Endothelial cell of umbilical vein (primary cell): ENCODE data around the gene INPP5F. TPM values are rescaled to one million over a fixed set of nuclear protein-coding genes. Genes with fewer than 3 reads are reported as not detected.

Experiments used
- BruUV-seq: library from RNA; stranded (reverse); fragments of 400-500 nt; replicated peaks from 2 replicates; lab custom pipeline; 2021; lab: Mats Ljungman, UMichigan
- CTCF ChIA-PET: fragments of 300-600, 350-600 bp; sonication (Branson Sonifier 250); formaldehyde crosslinking; loops from one replicate; lab custom pipeline; 2021; ENCODE audit warnings: antibody characterized with exemption, inconsistent platforms; lab: Charles Lee
- POLR2A ChIA-PET: fragments of 300-600, 350-600 bp; sonication (Branson Sonifier 250); formaldehyde crosslinking; loops from one replicate; lab custom pipeline; 2021; ENCODE audit warnings: antibody characterized with exemption, inconsistent platforms; lab: Charles Lee
- DNase-seq: peaks from one replicate; pipeline ENCODE4 v3.0.0-alpha.2; 2011; ENCODE audit warnings: low read depth, low spot score
- FAIRE-seq: peaks from 2 replicates; lab custom pipeline; 2011; peaks lifted over from hg19 to GRCh38; lab: Jason Lieb, UNC
- H2AFZ ChIP-seq: 2 replicates; pipeline ENCODE4 v1.6.0; 2012; ENCODE audit warnings: low read depth, low read length, control low read depth, inconsistent platforms
- H3K27ac ChIP-seq: 2 replicates; pipeline ENCODE4 v1.5.1; 2011; ENCODE audit warnings: low read depth, mild to moderate bottlenecking, control low read depth, low read length, moderate library complexity; ENCODE audit not compliant: insufficient read depth
- H3K27me3 ChIP-seq, 2 experiments: 2 replicates each; pipeline versions ENCODE4 v1.6.0 to v1.6.1; 2011; ENCODE audit warnings: low read length in 2 of 2, mixed read lengths in 1 of 2; ENCODE audit not compliant: control insufficient read depth in 2 of 2, insufficient read depth in 2 of 2
- H3K36me3 ChIP-seq, 2 experiments: 2 replicates in 1 of 2; 3 replicates in 1 of 2; pipeline ENCODE4 v1.5.1; 2011; ENCODE audit warnings: low read length in 2 of 2, mild to moderate bottlenecking in 1 of 2, moderate library complexity in 1 of 2; ENCODE audit not compliant: control insufficient read depth in 2 of 2, insufficient read depth in 2 of 2; ENCODE audit errors: extremely low read depth in 1 of 2
- H3K4me1 ChIP-seq: 3 replicates; pipeline ENCODE4 v1.5.1; 2011; ENCODE audit warnings: mild to moderate bottlenecking, low read length; ENCODE audit not compliant: control insufficient read depth, insufficient read depth; ENCODE audit errors: extremely low read depth
- H3K4me2 ChIP-seq: 2 replicates; pipeline ENCODE4 v1.6.1; 2011; ENCODE audit warnings: low read length, control low read depth, mixed read lengths; ENCODE audit not compliant: insufficient read depth
- H3K4me3 ChIP-seq, 3 experiments: fragments of 200-600 bp in 1 of 3; sonication (generic), shearing (Covaris generic) in 1 of 3; replicated peaks in 1 of 3; 2 replicates each; pipeline ENCODE4 v1.5.1; 2011 to 2016; ENCODE audit warnings: control low read depth in 3 of 3, low read length in 3 of 3, mild to moderate bottlenecking in 2 of 3, inconsistent platforms in 1 of 3, low read depth in 1 of 3, moderate library complexity in 1 of 3; ENCODE audit not compliant: insufficient read depth in 1 of 3
- H3K79me2 ChIP-seq: 2 replicates; pipeline ENCODE4 v1.6.0; 2012; ENCODE audit warnings: low read length, inconsistent platforms; ENCODE audit not compliant: control insufficient read depth, insufficient read depth
- H3K9ac ChIP-seq: replicated peaks from 2 replicates; pipeline ENCODE3; 2011; ENCODE audit warnings: low read length, control low read depth; ENCODE audit not compliant: insufficient read depth; ENCODE audit errors: extremely low read depth
- H3K9me1 ChIP-seq: replicated peaks from 3 replicates; pipeline ENCODE4 v1.6.0; 2011; ENCODE audit warnings: mild to moderate bottlenecking, low read length; ENCODE audit not compliant: control insufficient read depth, insufficient read depth; ENCODE audit errors: extremely low read depth
- H3K9me3 ChIP-seq: replicated peaks from 2 replicates; pipeline ENCODE4 v1.5.1; 2012; ENCODE audit warnings: low read length, inconsistent platforms; ENCODE audit not compliant: control insufficient read depth, insufficient read depth
- H4K20me1 ChIP-seq: replicated peaks from 2 replicates; pipeline ENCODE3; 2011; ENCODE audit warnings: mild to moderate bottlenecking, low read length; ENCODE audit not compliant: control insufficient read depth, insufficient read depth; ENCODE audit errors: extremely low read depth
- CTCF ChIP-seq, 2 donors: IDR thresholded peaks; 1 replicate in 1 of 2; 2 replicates in 1 of 2; pipeline ENCODE4 v1.5.1; 2011; ENCODE audit warnings: low read length in 2 of 2, mild to moderate bottlenecking in 2 of 2, moderate library complexity in 2 of 2, control low read depth in 1 of 2, inconsistent platforms in 1 of 2, low read depth in 1 of 2; ENCODE audit not compliant: insufficient read depth in 1 of 2; ENCODE audit errors: extremely low read depth in 1 of 2
- EZH2 ChIP-seq: IDR thresholded peaks from 2 replicates; pipeline ENCODE4 v1.6.1; 2012; ENCODE audit warnings: borderline replicate concordance, low read depth, mild to moderate bottlenecking, moderate library complexity, low read length, inconsistent platforms; ENCODE audit not compliant: severe bottlenecking
- FOS ChIP-seq: IDR thresholded peaks from 2 replicates; pipeline ENCODE4 v1.6.1; 2011; ENCODE audit warnings: mild to moderate bottlenecking, low read length, moderate library complexity, borderline replicate concordance; ENCODE audit not compliant: insufficient read depth
- GATA2 ChIP-seq: IDR thresholded peaks from 2 replicates; pipeline ENCODE4 v1.7.0; 2011; ENCODE audit warnings: low read depth, mild to moderate bottlenecking, moderate library complexity, mixed read lengths, low read length; ENCODE audit not compliant: insufficient read length, insufficient read depth
- JUN ChIP-seq: IDR thresholded peaks from 2 replicates; pipeline ENCODE4 v1.6.1; 2011; ENCODE audit warnings: borderline replicate concordance, low read depth; ENCODE audit not compliant: insufficient read length, insufficient read depth
- MYC ChIP-seq: IDR thresholded peaks from one replicate; pipeline ENCODE4 v1.6.1; 2011; ENCODE audit warnings: mild to moderate bottlenecking, low read depth, low read length
- POLR2A ChIP-seq: IDR thresholded peaks from 2 replicates; pipeline ENCODE4 v1.6.1; 2012; ENCODE audit warnings: low read depth, mild to moderate bottlenecking, control low read depth, low read length
- POLR2AphosphoS5 ChIP-seq: IDR thresholded peaks from 2 replicates; pipeline ENCODE4 v1.6.1; 2012; ENCODE audit warnings: low read depth, mild to moderate bottlenecking, control low read depth, low read length, moderate library complexity; ENCODE audit not compliant: insufficient read depth
- dilution Hi-C: fragments of 300-500 bp; cut with MboI; formaldehyde crosslinking; loops from one replicate; pipeline ENCODE4 v1.15.0; 2019; ENCODE audit warnings: low sequenced_read_pairs; ENCODE audit not compliant: extremely low pct_ligation_motif_present
- intact Hi-C: fragments of 100-400 bp; cut with micrococcal nuclease; formaldehyde crosslinking; loops from one replicate; pipeline ENCODE4 v1.10.0; 2022
- polyA plus RNA-seq, 4 experiments: library from polyadenylated mRNA; depleted of rRNA in 3 of 4; stranded (reverse) in 3 of 4; unstranded in 1 of 4; fragments of >200 nt; gene quantifications; 2 replicates each; pipeline versions ENCODE4 v1.2.1 to v1.2.3, GENCODE V29; 2011 to 2012; ENCODE audit warnings: missing spikeins in 1 of 4
- total RNA-seq: library from RNA; stranded (reverse); gene quantifications from 2 replicates; pipeline ENCODE4 v1.2.3, GENCODE V29; 2021
- TF ChIP-seq, protein P1 (sequence below): IDR thresholded peaks from 2 replicates; pipeline ENCODE4 v1.6.1; 2011; ENCODE audit not compliant: insufficient read depth, insufficient read length

Gene INPP5F
- total and polyA plus RNA-seq, 2 donors (not counting 3 experiments of a cell fraction or from before 2014, with no cell fraction given), result 6.1 to 20.3 TPM

DNA sequence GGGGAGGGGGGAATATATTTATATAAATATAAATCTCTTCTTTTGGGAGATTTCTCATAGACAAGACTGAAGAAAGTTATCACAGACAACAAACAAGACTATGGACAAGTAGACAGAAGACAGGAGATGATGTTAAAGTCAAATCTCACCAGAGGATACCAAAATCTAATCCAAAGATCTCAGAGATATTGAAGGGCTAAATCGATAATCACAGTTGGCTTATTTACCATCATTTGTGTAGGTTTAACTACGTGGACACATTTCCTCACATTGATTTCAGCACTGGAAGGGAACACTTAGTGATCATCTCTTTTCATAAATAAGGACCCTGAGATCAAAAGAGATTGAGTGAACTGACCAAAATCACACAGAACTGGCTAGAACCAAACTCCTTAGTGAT lies 2.7 kb upstream of the INPP5F start:
- H3K9me3 ChIP-seq, result no peaks in the 10 kb centered on the region
- H3K9ac ChIP-seq, result no peak overlapping the region
- no peak overlapping the region for H3K27ac ChIP-seq
- no peaks in the 10 kb centered on the region for H3K36me3 ChIP-seq
- FAIRE-seq, result no peak
- H3K4me3 ChIP-seq, result no peak overlapping the region
- H2AFZ ChIP-seq, result no peak overlapping the region
- H3K4me2 ChIP-seq, result no peak overlapping the region
- DNase-seq, result no peak
- ChIA-PET POLR2A (no interaction called here), CTCF (interaction anchor here (1.1 kb wide), 1 partner anchor 9 kb away, joined by 3 read pairs; no protein-coding TSS in a partner anchor)
- H3K4me1 ChIP-seq, result peaks cover 20% of the 10 kb centered on the region
- dilution Hi-C loops (no loop called here), intact Hi-C loops (no loop called here)
- no peak for TF ChIP-seq GATA2
- TF ChIP-seq JUN, result no peak
- no peak for TF ChIP-seq MYC
- TF ChIP-seq POLR2A, result no peak
- TF ChIP-seq EZH2, result no peak
- no peak for TF ChIP-seq POLR2AphosphoS5
- no peak for TF ChIP-seq FOS
- TF ChIP-seq, protein P1, sequence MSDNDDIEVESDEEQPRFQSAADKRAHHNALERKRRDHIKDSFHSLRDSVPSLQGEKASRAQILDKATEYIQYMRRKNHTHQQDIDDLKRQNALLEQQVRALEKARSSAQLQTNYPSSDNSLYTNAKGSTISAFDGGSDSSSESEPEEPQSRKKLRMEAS, result no peak
- TF ChIP-seq CTCF (IDR thresholded peaks at IDR 0.05; ENCODE audit: extremely low read depth in 1 of 2, insufficient read depth in 1 of 2, low read depth in 1 of 2, low read length in 2 of 2), result no peak
- H3K79me2 ChIP-seq, result peaks cover 16% of the 10 kb centered on the region
- no TSS peak for BruUV-seq
- H3K9me1 ChIP-seq, result no peaks in the 10 kb centered on the region
- H3K27me3 ChIP-seq, result no peaks in the 10 kb centered on the region
- H4K20me1 ChIP-seq, result no peaks in the 10 kb centered on the region
